GM21423 (cell line): ENCODE measurements around the gene MFSD11.
"Not testable (repeated sequence)": the region's sequence is repeated elsewhere in the genome, so short reads cannot be mapped to it uniquely, and the experiment has no call there.

Experiments
- ATAC-seq: cut with Tn5 transposase; IDR thresholded peaks from one replicate; pipeline ENCODE4 v1.9.1; 2021; ENCODE audit warnings: mild to moderate bottlenecking, moderate library complexity; ENCODE audit not compliant: unreplicated experiment

Gene MFSD11

GRCh38 chr17:76791053-76791980 lies 53.4 kb downstream of the MFSD11 start:
- no peak for ATAC-seq

GRCh38 chr17:76792348-76792747 lies 54.4 kb downstream of the MFSD11 start:
- ATAC-seq = no peak

GRCh38 chr17:76793775-76794174 lies 55.9 kb downstream of the MFSD11 start:
- ATAC-seq = no peak

GRCh38 chr17:76796081-76796480 lies 58.2 kb downstream of the MFSD11 start:
- ATAC-seq = no peak

GRCh38 chr17:76797241-76797840 lies 59.4 kb downstream of the MFSD11 start:
- no peak for ATAC-seq

- no peak for ATAC-seq
Measured at GRCh38 chr17:76801706-76802105, 63.8 kb downstream of the MFSD11 start.

- no peak for ATAC-seq
Measured at GRCh38 chr17:76805319-76805718, 67.4 kb downstream of the MFSD11 start.

- not testable (repeated sequence) for ATAC-seq
Measured at GRCh38 chr17:76806151-76806550, 68.2 kb downstream of the MFSD11 start.

GRCh38 chr17:76806767-76807166 lies 68.8 kb downstream of the MFSD11 start:
- ATAC-seq = not testable (repeated sequence)

- no peak for ATAC-seq
Measured at GRCh38 chr17:76808326-76808725, 70.4 kb downstream of the MFSD11 start.

GRCh38 chr17:76810956-76811355 lies 73.0 kb downstream of the MFSD11 start:
- ATAC-seq = no peak

GRCh38 chr17:76811834-76812233 lies 73.9 kb downstream of the MFSD11 start:
- no peak for ATAC-seq

- ATAC-seq = no peak
Measured at GRCh38 chr17:76812263-76812662, 74.3 kb downstream of the MFSD11 start.

- ATAC-seq = no peak
Measured at GRCh38 chr17:76812968-76813367, 75.0 kb downstream of the MFSD11 start.

GRCh38 chr17:76815907-76816589 lies 78.1 kb downstream of the MFSD11 start:
- ATAC-seq = not testable (repeated sequence)

GRCh38 chr17:76816590-76817135 lies 78.7 kb downstream of the MFSD11 start:
- ATAC-seq = no peak

GRCh38 chr17:76820039-76820438 lies 82.1 kb downstream of the MFSD11 start:
- ATAC-seq = no peak

- no peak for ATAC-seq
Measured at GRCh38 chr17:76820561-76820960, 82.6 kb downstream of the MFSD11 start.

GRCh38 chr17:76822184-76822778 lies 84.4 kb downstream of the MFSD11 start:
- ATAC-seq = no peak

GRCh38 chr17:76824093-76824492 lies 86.2 kb downstream of the MFSD11 start:
- no peak for ATAC-seq
